ENCODE data around the gene OXSR1. TPM values are rescaled to one million over a fixed set of nuclear protein-coding genes. Genes with fewer than 3 reads are reported as not detected.

Gene OXSR1
- total RNA-seq, 6 experiments from 2014 or later: 48.5 to 54.3 (median 51.5) TPM

- H3K4me1 Mint-ChIP-seq (ENCODE audit: low read depth): no peaks in the 10 kb centered on the region
- DNase-seq: peak; percentile 65
- no peak overlapping the region for H3K4me3 Mint-ChIP-seq
- H3K27ac Mint-ChIP-seq: no peak overlapping the region; the same call in 1 of the 2 replicates
- no peaks in the 10 kb centered on the region for H3K9me3 Mint-ChIP-seq
- peak; percentile 88 for TF ChIP-seq CTCF (IDR thresholded peaks at IDR 0.05)
- peaks cover 22% of the 10 kb centered on the region for H3K27me3 Mint-ChIP-seq (ENCODE audit: insufficient read depth)
- peaks cover 2% of the 10 kb centered on the region; the same call in 1 of the 2 replicates for H3K36me3 Mint-ChIP-seq (ENCODE audit: low read depth)
Observed at GRCh38 chr3:38117748-38118420, 47.5 kb upstream of the OXSR1 start.

GRCh38 chr3:38118421-38119247, 46.7 kb upstream of the OXSR1 start:
- Mint-ChIP-seq H3K4me1 (ENCODE audit: low read depth) (no peaks in the 10 kb centered on the region), H3K27me3 (ENCODE audit: insufficient read depth) (peaks cover 19% of the 10 kb centered on the region), H3K27ac (no peak overlapping the region), H3K4me3 (no peak overlapping the region), H3K36me3 (ENCODE audit: low read depth) (peaks cover 4% of the 10 kb centered on the region; the same call in 1 of the 2 replicates), H3K9me3 (no peaks in the 10 kb centered on the region)
- no peak for TF ChIP-seq CTCF (IDR thresholded peaks at IDR 0.05)
- DNase-seq: no peak

GRCh38 chr3:38119248-38119544, 46.1 kb upstream of the OXSR1 start:
- TF ChIP-seq CTCF (IDR thresholded peaks at IDR 0.05): no peak
- Mint-ChIP-seq H3K4me3 (no peak overlapping the region), H3K27ac (no peak overlapping the region), H3K9me3 (no peaks in the 10 kb centered on the region), H3K4me1 (ENCODE audit: low read depth) (no peaks in the 10 kb centered on the region), H3K36me3 (ENCODE audit: low read depth) (peaks cover 4% of the 10 kb centered on the region; the same call in 1 of the 2 replicates), H3K27me3 (ENCODE audit: insufficient read depth) (peaks cover 14% of the 10 kb centered on the region)
- no peak for DNase-seq

- Mint-ChIP-seq H3K27ac (no peak overlapping the region), H3K36me3 (ENCODE audit: low read depth) (peaks cover 4% of the 10 kb centered on the region; the same call in 1 of the 2 replicates), H3K4me3 (no peak overlapping the region), H3K4me1 (ENCODE audit: low read depth) (no peaks in the 10 kb centered on the region), H3K27me3 (ENCODE audit: insufficient read depth) (peaks cover 13% of the 10 kb centered on the region), H3K9me3 (no peaks in the 10 kb centered on the region)
- no peak for DNase-seq
- no peak for TF ChIP-seq CTCF (IDR thresholded peaks at IDR 0.05)
Observed at GRCh38 chr3:38119821-38120692, 45.3 kb upstream of the OXSR1 start.

- H3K9me3 Mint-ChIP-seq: no peaks in the 10 kb centered on the region
- peaks cover 4% of the 10 kb centered on the region; the same call in 1 of the 2 replicates for H3K36me3 Mint-ChIP-seq (ENCODE audit: low read depth)
- no peaks in the 10 kb centered on the region for H3K4me1 Mint-ChIP-seq (ENCODE audit: low read depth)
- DNase-seq: no peak
- TF ChIP-seq CTCF (IDR thresholded peaks at IDR 0.05): no peak
- H3K27ac Mint-ChIP-seq: no peak overlapping the region
- H3K27me3 Mint-ChIP-seq (ENCODE audit: insufficient read depth): peaks cover 4% of the 10 kb centered on the region; the same call in 1 of the 2 replicates
- H3K4me3 Mint-ChIP-seq: no peak overlapping the region
Observed at GRCh38 chr3:38120693-38121450, 44.5 kb upstream of the OXSR1 start.

Measured in HFFc6 (cell line).